Breast epithelium (tissue), 3 donors: ENCODE data around the gene ABCG5.

Source experiments
- POLR2A ChIP-seq: fragments of 450-650 bp; IDR thresholded peaks from one replicate; pipeline ENCODE4 v1.6.1; 2016; ENCODE audit warnings: antibody characterized with exemption, mild to moderate bottlenecking, moderate library complexity
- POLR2AphosphoS5 ChIP-seq, 3 donors: sonication (generic); formaldehyde crosslinking; IDR thresholded peaks; one replicate each; pipeline ENCODE4 v1.6.1; 2017; ENCODE audit warnings: antibody characterized with exemption in 3 of 3
- TF ChIP-seq, protein P1 (sequence below), 3 donors: fragments of 450-650 bp; IDR thresholded peaks; one replicate each; pipeline ENCODE4 v1.5.1; 2016 to 2017; ENCODE audit warnings: antibody characterized with exemption in 3 of 3, mild to moderate bottlenecking in 3 of 3, moderate library complexity in 3 of 3

DNA sequence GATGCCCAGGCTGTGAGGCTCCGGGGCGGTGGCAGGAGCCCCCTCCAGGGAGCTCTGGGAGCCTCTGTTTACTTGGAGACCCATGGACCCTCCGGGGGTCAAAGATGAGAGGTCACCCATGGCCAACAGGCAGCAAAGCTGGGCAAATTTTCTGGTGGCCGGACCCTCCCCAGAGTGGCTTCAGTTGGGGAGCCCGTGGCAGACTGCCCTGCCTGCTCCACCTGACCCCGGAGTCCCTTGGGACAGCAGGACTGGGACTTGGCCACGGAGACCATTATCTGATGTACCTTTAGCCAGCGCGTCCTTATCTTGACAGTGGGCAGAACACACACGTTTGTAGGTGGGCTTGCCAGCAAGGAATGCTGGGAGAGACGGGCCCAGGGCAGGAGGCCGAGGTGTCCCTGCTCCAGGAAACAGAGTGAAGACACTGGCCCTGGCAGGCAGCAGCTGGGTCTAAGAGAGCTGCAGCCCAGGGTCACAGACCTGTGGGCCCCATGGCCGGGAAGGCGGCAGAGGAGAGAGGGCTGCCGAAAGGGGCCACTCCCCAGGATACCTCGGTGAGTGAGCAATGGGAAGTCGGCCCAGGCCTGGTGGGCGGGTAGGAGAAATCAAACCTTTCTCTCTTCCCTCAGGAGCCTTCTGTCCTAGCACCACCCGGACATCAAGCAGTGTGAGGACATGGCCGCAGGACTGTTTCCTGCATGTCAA, at the start of gene ABCG5, which contains the start of gene ABCG8:
- TF ChIP-seq, protein P1, sequence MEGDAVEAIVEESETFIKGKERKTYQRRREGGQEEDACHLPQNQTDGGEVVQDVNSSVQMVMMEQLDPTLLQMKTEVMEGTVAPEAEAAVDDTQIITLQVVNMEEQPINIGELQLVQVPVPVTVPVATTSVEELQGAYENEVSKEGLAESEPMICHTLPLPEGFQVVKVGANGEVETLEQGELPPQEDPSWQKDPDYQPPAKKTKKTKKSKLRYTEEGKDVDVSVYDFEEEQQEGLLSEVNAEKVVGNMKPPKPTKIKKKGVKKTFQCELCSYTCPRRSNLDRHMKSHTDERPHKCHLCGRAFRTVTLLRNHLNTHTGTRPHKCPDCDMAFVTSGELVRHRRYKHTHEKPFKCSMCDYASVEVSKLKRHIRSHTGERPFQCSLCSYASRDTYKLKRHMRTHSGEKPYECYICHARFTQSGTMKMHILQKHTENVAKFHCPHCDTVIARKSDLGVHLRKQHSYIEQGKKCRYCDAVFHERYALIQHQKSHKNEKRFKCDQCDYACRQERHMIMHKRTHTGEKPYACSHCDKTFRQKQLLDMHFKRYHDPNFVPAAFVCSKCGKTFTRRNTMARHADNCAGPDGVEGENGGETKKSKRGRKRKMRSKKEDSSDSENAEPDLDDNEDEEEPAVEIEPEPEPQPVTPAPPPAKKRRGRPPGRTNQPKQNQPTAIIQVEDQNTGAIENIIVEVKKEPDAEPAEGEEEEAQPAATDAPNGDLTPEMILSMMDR (IDR thresholded peaks at IDR 0.05): no peak
- no peak for TF ChIP-seq POLR2A
- TF ChIP-seq POLR2AphosphoS5 (IDR thresholded peaks at IDR 0.05): no peak
